OCI-LY7 (cell line): ENCODE measurements around the gene PTPRCAP. TPM values are rescaled to one million over a fixed set of nuclear protein-coding genes. Genes with fewer than 3 reads are reported as not detected.

Experiments used
- BruUV-seq: library from RNA; stranded (reverse); fragments of 400-500 nt; replicated peaks from 2 replicates; lab custom pipeline; 2021; lab: Mats Ljungman, UMichigan
- CTCF ChIA-PET: fragments of 300-600 bp; sonication (Branson Sonifier 250); formaldehyde crosslinking; loops from one replicate; lab custom pipeline; 2022; ENCODE audit warnings: antibody characterized with exemption; ENCODE audit not compliant: unreplicated experiment; lab: Charles Lee
- POLR2A ChIA-PET: fragments of 300-600 bp; sonication (Branson Sonifier 250); formaldehyde crosslinking; loops from one replicate; lab custom pipeline; 2022; ENCODE audit warnings: antibody characterized with exemption; lab: Charles Lee
- DNase-seq: peaks from one replicate; pipeline ENCODE4 v3.0.0-alpha.2; 2015; ENCODE audit warnings: low spot score
- H2AFZ ChIP-seq: fragments of 200-600 bp; sonication (generic), shearing (Covaris generic); 2 replicates; pipeline ENCODE4 v1.6.1; 2014; ENCODE audit warnings: mild to moderate bottlenecking, antibody characterized with exemption, low read length, moderate library complexity
- H3K27ac ChIP-seq: fragments of 200-600 bp; sonication (generic); 2 replicates; pipeline ENCODE4 v1.5.1; 2014; ENCODE audit warnings: mixed run types, low read depth, mild to moderate bottlenecking, moderate library complexity, low read length, inconsistent platforms; ENCODE audit not compliant: poor library complexity, severe bottlenecking
- H3K36me3 ChIP-seq: fragments of 200-600 bp; sonication (generic); 2 replicates; pipeline ENCODE4 v1.6.1; 2014; ENCODE audit warnings: mild to moderate bottlenecking, antibody characterized with exemption, low read length, moderate library complexity, mixed read lengths; ENCODE audit not compliant: insufficient read depth
- H3K4me1 ChIP-seq: fragments of 200-600 bp; sonication (generic); 2 replicates; pipeline ENCODE4 v1.5.1; 2014; ENCODE audit warnings: mild to moderate bottlenecking, low read length; ENCODE audit not compliant: insufficient read depth, poor library complexity, severe bottlenecking
- H3K4me2 ChIP-seq: fragments of 200-600 bp; sonication (generic); 2 replicates; pipeline ENCODE4 v1.6.1; 2014; ENCODE audit warnings: mild to moderate bottlenecking, low read length
- H3K4me3 ChIP-seq: fragments of 200-600 bp; sonication (generic); 2 replicates; pipeline ENCODE4 v1.5.1; 2014; ENCODE audit warnings: mild to moderate bottlenecking, low read depth, low read length; ENCODE audit not compliant: poor library complexity, severe bottlenecking
- H3K79me2 ChIP-seq: fragments of 200-600 bp; sonication (generic); 2 replicates; pipeline ENCODE4 v1.6.1; 2016; ENCODE audit warnings: low read depth, mild to moderate bottlenecking, low read length, moderate library complexity, mixed read lengths; ENCODE audit not compliant: insufficient read depth
- H3K9me2 ChIP-seq: fragments of 200-600 bp; sonication (generic); 2 replicates; pipeline ENCODE4 v1.6.1; 2016; ENCODE audit warnings: mild to moderate bottlenecking, low read length, mixed read lengths; ENCODE audit not compliant: insufficient read depth
- H3K9me3 ChIP-seq: fragments of 200-600 bp; sonication (generic); 2 replicates; pipeline ENCODE4 v1.6.1; 2014; ENCODE audit warnings: mild to moderate bottlenecking, mixed run types, low read length, mixed read lengths
- H4K20me1 ChIP-seq: fragments of 200-600 bp; sonication (generic); 2 replicates; pipeline ENCODE4 v1.6.1; 2014; ENCODE audit warnings: mild to moderate bottlenecking, antibody characterized with exemption, low read length, moderate library complexity, mixed read lengths; ENCODE audit not compliant: insufficient read depth
- CTCF ChIP-seq: fragments of 200-600 bp; sonication (generic); conservative IDR thresholded peaks from 2 replicates; pipeline ENCODE4 v1.5.1; 2014; ENCODE audit warnings: mild to moderate bottlenecking, antibody characterized with exemption, low read length, moderate library complexity, mixed read lengths
- EZH2phosphoT487 ChIP-seq: fragments of 200-600 bp; sonication (generic); IDR thresholded peaks from 2 replicates; pipeline ENCODE4 v1.6.1; 2018; ENCODE audit warnings: low read depth, borderline replicate concordance, mild to moderate bottlenecking, mixed run types, antibody characterized with exemption, low read length, moderate library complexity, mixed read lengths
- intact Hi-C: fragments of 100-400 bp; cut with micrococcal nuclease; formaldehyde crosslinking; loops from one replicate; pipeline ENCODE4 v1.10.0; 2022; ENCODE audit not compliant: unreplicated experiment
- total RNA-seq, 2 experiments: library from RNA; depleted of rRNA in 1 of 2; stranded (reverse); fragments of >200 nt in 1 of 2; shearing (Covaris generic) in 1 of 2; gene quantifications; 2 replicates each; pipeline ENCODE4 v1.2.3, GENCODE V29; 2014 to 2022

The PTPRCAP gene
- total RNA-seq, 2 experiments from 2014 or later = 129 to 212 TPM

GRCh38 chr11:67419325-67420049 lies 18.0 kb downstream of the PTPRCAP start:
- intact Hi-C loops = loop anchor here (5.0 kb wide), 1 partner anchor 88 kb away; the partner anchor contains the start of genes CDK2AP2 and PITPNM1
- POLR2A ChIA-PET = interaction anchor here (0.6 to 2.2 kb wide), 4 partner anchors 12 to 27 kb away, joined by 4 to 15 read pairs (median 8); partner anchors contain the start of genes PPP1CA, PTPRCAP and TBC1D10C
- Histone ChIP-seq H4K20me1 (no peaks in the 10 kb centered on the region), H2AFZ (peak overlapping the region; percentile 6; the same call in 1 of the 2 replicates), H3K27ac (no peak overlapping the region), H3K36me3 (no peaks in the 10 kb centered on the region), H3K9me3 (no peaks in the 10 kb centered on the region), H3K4me2 (peak overlapping the region; percentile 79), H3K79me2 (no peaks in the 10 kb centered on the region), H3K9me2 (no peaks in the 10 kb centered on the region), H3K4me1 (peaks cover 50% of the 10 kb centered on the region), H3K4me3 (peak overlapping the region; percentile 31)
- no peak for DNase-seq
- no peak for TF ChIP-seq EZH2phosphoT487
- TF ChIP-seq CTCF = no peak
- CTCF ChIA-PET = interaction anchor here (0.6 kb wide), 1 partner anchor 211 kb away, joined by 3 read pairs; no protein-coding TSS in a partner anchor
- TSS peak; percentile 62 for BruUV-seq

- Histone ChIP-seq H3K4me2 (peak overlapping the region; percentile 79), H3K36me3 (no peaks in the 10 kb centered on the region), H3K27ac (no peak overlapping the region), H3K4me3 (peak overlapping the region; percentile 31), H4K20me1 (no peaks in the 10 kb centered on the region), H2AFZ (peak overlapping the region; percentile 6; the same call in 1 of the 2 replicates), H3K9me2 (no peaks in the 10 kb centered on the region), H3K9me3 (no peaks in the 10 kb centered on the region), H3K4me1 (peaks cover 50% of the 10 kb centered on the region), H3K79me2 (no peaks in the 10 kb centered on the region)
- intact Hi-C loops = no loop called here
- DNase-seq = no peak
- ChIA-PET CTCF (no interaction called here), POLR2A (interaction anchor here (0.6 to 2.2 kb wide), 4 partner anchors 10 to 63 kb away, joined by 3 to 9 read pairs (median 6); partner anchors contain the start of gene PTPRCAP)
- no TSS peak for BruUV-seq
- TF ChIP-seq EZH2phosphoT487 = no peak
- TF ChIP-seq CTCF = no peak
Measured at GRCh38 chr11:67418476-67419281, 18.8 kb downstream of the PTPRCAP start.
